Hematopoietic multipotent progenitor cell (in vitro differentiated cells): ENCODE results near the gene ALPI. TPM values are rescaled to one million over a fixed set of nuclear protein-coding genes. Genes with fewer than 3 reads are reported as not detected.

Experiments used
- DNase-seq, 3 donors: peaks; one replicate each; pipeline ENCODE4 v3.0.0-alpha.2; 2011 to 2015; ENCODE audit warnings: low read depth in 2 of 3, low spot score in 2 of 3
- total RNA-seq: library from RNA; depleted of rRNA; stranded (reverse); fragments of >200 nt; gene quantifications from one replicate; pipeline ENCODE4 v1.2.3, GENCODE V29; 2012

Gene ALPI
- total RNA-seq, 1 donor, result not detected

- no peak for DNase-seq
These were observed 2.9 kb downstream of the ALPI start for GRCh38 chr2:232458661-232459418.

DNA sequence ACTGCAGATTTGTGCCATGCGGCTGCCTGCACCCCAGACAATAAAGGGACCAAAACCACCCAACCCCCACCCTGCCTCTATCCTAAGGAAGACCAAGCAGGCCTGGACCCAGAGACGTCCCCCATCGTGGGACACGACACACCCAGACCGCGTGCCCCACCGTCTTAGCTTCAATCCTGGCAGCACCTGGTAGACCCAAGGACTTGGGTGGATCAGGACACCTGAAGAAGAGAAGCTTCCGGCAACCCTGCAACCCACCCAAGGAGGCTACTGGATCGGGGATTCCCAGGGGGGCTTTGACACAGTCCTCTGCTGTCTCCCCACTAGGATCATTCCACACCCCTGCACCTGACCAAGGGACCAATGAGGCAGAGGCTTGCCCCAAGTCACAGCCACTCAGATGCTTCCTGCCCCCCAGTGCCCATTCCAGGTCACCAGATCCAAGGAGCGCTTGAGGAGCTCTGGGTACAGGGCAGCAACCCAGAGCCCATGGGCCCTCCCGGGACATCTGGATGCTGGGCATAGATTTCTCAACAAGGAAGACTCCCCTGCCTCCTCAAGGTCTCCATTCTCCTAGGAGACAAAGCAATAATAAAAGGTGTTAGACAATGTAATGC, 3.6 kb downstream of the ALPI start:
- DNase-seq, result no peak

DNA sequence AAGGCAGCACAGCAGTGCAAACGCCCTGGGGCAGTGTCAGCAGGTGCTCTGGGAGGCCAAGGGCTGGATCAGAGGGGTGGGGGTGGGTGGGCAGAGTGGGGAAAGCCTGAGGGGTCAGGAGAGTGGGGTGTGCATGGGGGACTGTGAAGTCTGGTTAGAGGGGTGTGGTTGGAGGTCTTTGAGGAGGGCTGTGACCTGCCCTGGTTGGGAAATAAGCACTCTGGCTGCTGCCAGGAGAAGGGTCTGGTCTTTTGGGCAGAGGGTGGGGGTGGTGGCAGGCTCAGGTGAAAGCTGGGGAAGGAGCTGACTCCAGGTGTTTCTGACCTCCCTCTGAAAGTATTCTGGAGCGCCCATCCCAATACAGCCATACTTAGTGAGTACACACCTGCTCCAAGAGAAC, 4.2 kb downstream of the ALPI start:
- DNase-seq, result no peak

- no peak for DNase-seq
These were observed 8.0 kb downstream of the ALPI start for GRCh38 chr2:232463701-232464543.

GRCh38 chr2:232464544-232464885, 8.6 kb downstream of the ALPI start:
- DNase-seq, result no peak

- DNase-seq, result no peak
These were observed 9.1 kb downstream of the ALPI start for GRCh38 chr2:232465061-232465460.

DNA sequence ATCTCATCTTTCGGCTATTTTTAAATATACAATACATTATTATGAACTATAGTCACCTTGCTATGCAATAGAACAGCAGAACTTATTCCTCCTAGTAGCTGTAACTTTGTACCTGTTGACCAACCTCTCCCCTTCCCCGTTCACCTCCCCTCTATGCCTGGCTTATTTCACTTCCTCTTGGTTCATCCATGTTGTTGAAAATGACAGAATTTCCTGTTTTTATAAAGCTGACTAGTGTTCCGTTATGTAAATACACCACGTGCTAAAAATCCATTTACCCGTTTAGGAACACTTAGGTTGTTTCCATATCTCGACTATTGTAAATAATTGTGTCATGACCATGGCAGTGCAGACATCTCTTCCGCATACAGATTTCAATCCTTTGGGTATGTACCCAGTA, 10.3 kb downstream of the ALPI start:
- DNase-seq, result no peak

- DNase-seq, result no peak
These were observed 17.5 kb downstream of the ALPI start for GRCh38 chr2:232473467-232473890.

- DNase-seq, result no peak
These were observed 20.1 kb downstream of the ALPI start for GRCh38 chr2:232476045-232476444.

DNA sequence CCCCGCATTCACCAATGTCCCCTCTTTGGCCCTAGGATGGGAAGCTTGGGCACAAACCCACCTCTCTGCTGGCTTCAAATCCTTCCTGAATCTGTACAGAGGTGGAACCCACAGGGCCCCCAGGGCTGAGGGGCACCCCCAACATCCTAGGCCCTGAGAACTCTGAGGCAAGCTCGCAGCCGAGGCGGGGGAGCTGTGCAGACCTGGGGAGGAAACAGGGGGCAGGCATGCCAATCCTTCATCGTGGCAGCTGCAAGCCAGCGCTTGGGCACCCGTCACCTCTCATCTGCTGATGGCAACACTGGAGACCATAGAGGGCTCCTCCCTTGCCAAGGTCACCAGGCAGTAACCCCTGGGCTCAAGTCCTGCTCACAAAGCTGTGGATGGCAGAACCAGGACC, 20.8 kb downstream of the ALPI start:
- DNase-seq, result no peak

- no peak for DNase-seq
These were observed 22.0 kb downstream of the ALPI start for GRCh38 chr2:232477751-232478510.

GRCh38 chr2:232478571-232479340, 22.8 kb downstream of the ALPI start:
- no peak for DNase-seq

DNA sequence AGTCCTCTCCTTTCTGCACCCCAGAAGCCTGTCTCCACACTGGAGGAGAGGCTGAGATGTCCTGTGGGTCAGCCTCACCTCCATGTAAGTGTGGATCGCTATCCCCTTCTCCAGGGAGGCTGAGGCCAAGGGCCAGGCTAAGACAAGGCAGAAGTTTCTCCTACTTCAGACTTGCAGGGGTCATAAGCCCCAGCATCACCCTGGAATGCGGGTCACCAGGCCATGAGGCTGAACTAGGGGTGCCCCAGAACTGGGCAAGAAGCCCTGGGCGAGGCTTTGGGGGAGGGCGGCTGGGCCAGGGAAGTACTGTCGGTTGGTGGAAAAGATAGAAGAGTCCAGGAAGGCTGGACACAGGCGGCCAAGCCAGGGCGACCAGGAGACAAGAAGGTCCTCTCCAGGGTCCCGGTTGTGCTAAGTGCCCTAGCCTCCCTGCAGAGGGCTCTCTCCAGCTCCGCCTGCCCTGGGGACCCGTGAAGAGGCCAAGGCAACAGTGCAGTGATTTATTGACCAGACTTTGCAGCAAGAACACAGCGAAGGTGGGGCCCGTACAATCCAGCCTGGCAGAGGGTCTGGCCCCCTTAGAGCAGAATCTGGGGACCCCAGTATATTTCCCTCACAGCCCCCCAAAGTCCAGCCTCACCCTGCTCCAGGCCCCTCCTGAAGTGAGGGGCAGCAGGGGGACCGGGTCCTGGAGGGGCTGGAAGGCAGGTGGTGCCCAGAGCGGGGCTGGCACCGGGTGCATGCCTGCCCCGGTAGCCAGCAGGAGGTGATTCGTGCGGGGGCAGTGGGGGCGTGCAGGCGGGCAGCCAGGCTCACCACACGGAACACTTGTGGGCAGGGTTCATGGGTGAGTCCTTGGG, 23.6 kb downstream of the ALPI start:
- no peak for DNase-seq

GRCh38 chr2:232480201-232481190, 24.5 kb downstream of the ALPI start:
- no peak for DNase-seq

DNA sequence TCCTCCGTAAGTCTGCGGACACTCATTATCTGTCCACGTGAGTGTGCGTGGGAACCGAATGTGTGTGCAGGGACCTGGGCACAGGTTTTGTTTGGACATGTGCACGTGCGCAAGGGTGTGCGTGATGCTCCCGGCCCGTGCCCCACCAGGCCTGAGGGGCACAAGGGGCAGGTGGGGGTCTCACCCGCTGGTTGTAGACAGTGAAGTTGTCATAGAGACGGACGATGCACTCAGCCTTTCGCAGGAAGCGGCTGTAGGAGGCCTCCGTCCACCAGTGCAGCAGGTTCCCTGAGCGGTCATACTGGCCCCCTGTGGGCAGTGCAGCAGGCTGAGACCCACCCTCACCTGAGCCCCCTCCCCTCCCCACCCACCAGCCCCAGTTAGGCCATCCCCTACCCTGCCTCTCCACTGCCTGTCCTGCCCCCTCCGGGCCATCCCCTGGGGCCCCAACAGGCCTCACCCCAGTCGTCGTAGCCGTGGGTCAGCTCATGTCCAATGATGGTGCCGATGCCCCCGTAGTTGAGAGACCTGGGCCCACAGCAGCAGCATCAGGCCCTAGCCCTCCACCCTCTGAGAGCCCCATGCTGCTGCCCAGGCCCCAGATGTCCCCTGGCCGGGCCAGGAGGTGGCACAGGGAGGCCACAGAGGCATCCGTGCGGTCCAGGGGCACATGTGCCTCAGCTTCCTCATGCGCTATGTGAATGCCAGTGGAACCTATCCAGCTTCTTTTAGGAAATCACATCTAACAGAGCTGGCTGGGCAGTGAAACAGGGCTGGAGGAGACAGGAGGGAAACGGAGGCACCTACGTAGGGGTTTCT, 25.6 kb downstream of the ALPI start:
- DNase-seq, result no peak

DNA sequence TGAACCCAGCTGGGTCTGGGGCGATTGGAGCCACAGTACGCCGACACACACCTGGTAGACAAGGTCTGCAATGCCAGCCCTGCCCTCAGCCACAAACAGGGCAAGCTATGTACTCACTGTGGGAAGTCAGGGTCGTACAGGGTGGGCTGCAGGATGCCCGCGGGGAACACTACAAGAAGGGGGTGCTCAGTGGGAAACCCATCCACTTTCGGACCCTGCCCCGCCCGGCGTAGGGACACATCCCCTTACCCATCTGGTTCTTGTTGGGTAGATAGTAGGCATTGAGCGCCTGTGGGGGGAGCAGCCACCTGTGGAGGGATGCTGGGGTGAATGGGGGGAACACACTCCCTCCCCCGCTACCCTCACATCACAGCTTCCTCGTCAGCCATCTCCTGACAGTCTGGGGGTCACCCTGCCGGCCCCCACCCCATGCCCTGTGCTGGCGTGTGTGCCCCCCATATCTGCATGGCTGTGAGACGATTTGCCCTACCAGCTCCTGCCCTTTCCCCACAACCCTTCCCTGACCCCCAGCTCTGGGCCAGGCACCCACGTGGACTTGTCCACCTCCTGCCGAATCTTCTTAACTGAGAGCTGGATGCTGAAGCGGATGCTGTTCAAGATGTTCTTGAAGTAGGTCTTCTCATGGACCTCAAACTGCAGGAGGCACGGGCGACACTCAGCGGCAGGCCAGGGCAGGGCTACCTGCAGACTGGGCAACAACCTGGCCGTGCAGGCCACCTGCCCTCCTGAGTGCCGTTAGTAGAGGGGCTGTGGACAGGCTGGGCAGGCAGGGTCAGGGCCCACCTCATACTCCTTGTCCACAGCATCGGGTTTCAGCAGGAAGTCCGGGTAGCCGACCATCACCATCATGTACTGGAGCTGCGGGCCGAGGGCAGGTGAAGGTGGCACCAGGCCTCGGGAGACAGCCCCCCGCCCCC, 26.6 kb downstream of the ALPI start:
- DNase-seq, result no peak
